ENCODE results near the gene NDUFA12. TPM values are rescaled to one million over a fixed set of nuclear protein-coding genes. Genes with fewer than 3 reads are reported as not detected.

The NDUFA12 gene
- total and polyA plus RNA-seq, 7 donors: 189 to 389 (median 254) TPM

DNA sequence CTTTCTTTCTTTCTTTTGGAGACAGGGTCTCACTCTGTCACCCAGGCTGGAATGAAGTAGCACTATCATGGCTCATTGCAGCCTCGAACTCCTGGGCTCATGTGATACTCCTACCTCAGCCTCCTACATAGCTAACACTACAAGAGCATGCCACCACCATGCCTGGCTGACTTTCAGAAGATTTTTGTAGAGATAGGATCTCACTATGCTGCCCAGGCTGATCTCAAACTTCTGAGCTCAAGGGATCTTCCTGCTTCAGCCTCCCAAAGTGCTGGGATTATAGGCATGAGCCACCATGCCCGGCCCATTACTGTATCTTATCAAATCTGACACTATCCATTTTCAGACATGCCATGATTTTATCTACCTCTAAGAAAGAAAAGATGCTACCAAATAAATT lies 31.6 kb downstream of the NDUFA12 start:
- TF ChIP-seq, protein P1, sequence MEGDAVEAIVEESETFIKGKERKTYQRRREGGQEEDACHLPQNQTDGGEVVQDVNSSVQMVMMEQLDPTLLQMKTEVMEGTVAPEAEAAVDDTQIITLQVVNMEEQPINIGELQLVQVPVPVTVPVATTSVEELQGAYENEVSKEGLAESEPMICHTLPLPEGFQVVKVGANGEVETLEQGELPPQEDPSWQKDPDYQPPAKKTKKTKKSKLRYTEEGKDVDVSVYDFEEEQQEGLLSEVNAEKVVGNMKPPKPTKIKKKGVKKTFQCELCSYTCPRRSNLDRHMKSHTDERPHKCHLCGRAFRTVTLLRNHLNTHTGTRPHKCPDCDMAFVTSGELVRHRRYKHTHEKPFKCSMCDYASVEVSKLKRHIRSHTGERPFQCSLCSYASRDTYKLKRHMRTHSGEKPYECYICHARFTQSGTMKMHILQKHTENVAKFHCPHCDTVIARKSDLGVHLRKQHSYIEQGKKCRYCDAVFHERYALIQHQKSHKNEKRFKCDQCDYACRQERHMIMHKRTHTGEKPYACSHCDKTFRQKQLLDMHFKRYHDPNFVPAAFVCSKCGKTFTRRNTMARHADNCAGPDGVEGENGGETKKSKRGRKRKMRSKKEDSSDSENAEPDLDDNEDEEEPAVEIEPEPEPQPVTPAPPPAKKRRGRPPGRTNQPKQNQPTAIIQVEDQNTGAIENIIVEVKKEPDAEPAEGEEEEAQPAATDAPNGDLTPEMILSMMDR (IDR thresholded peaks at IDR 0.05): no peak
- Histone ChIP-seq H3K4me3 (no peak overlapping the region), H3K27me3 (ENCODE audit: insufficient read depth in 3 of 3, low read length in 2 of 3) (no peaks in the 10 kb centered on the region), H3K36me3 (ENCODE audit: insufficient read depth in 1 of 2, low read depth in 1 of 2) (peaks cover 2 to 26% of the 10 kb centered on the region in 2 donors), H3K9me3 (no peaks in the 10 kb centered on the region), H3K4me1 (no peaks in the 10 kb centered on the region), H3K27ac (no peak overlapping the region)
- DNase-seq (no peak), ATAC-seq (no peak)
- intact Hi-C loops (cut with DNase I): no loop called here
- WGBS, 3 donors: 91 to 93% (median 93%) methylated on average over 2 of the region's 2 CpGs

DNA sequence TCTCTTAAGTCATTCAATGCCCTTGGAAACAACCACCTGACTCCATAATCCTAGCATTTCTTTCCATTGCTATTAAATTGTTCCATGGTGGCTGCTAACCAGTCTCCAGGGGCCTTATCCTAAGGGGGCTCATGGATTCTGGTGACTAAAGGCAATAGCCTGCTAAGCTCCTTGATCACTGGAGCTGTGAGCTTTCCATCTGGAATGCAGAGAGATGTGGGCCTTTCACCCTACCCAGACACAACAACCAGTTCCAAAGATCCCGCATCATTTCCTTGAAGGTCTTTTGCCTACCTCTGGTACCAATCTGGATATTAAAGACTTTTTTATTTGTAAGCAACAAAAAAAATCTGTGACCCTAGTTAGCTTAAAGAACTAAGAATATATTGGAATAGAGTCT lies 32.9 kb downstream of the NDUFA12 start:
- WGBS, 3 donors: 99 to 100% (median 100%) methylated on average over 1 of the region's 1 CpG
- no peaks in the 10 kb centered on the region for H3K9me3 ChIP-seq
- no peak for ATAC-seq
- DNase-seq: no peak
- TF ChIP-seq, protein P1 (IDR thresholded peaks at IDR 0.05): no peak
- H3K36me3 ChIP-seq (ENCODE audit: insufficient read depth in 1 of 2, low read depth in 1 of 2): peaks cover 2 to 26% of the 10 kb centered on the region in 2 donors
- no peak overlapping the region for H3K27ac ChIP-seq
- intact Hi-C loops (cut with DNase I): no loop called here
- no peaks in the 10 kb centered on the region for H3K4me1 ChIP-seq
- no peaks in the 10 kb centered on the region for H3K27me3 ChIP-seq (ENCODE audit: insufficient read depth in 3 of 3, low read length in 2 of 3)
- H3K4me3 ChIP-seq: no peak overlapping the region

DNA sequence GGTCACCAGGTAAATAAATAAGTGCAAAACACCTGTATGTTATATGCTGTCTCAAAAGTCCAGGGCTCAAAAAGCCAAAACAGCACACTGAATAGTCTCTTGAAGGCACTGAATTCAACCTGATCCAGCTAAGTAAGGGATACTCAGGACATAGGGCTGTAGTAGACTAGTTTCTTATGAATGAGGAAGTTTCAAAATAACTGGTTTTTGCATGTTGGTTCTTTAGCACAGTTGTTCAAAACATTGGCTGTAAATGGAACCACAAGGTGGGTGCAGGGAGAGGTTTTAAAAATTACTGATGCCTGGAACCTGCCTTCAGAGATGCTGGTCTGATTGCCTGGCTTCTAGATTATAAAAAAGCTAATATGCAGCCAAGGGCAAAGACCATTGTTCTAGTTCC lies 34.1 kb downstream of the NDUFA12 start:
- H3K4me3 ChIP-seq: no peak overlapping the region
- no peaks in the 10 kb centered on the region for H3K27me3 ChIP-seq (ENCODE audit: insufficient read depth in 3 of 3, low read length in 2 of 3)
- H3K27ac ChIP-seq: no peak overlapping the region
- DNase-seq (no peak), ATAC-seq (no peak)
- intact Hi-C loops (cut with DNase I): loop anchor here in 1 of 2 donors (10.0 kb wide), 1 partner anchor 175 kb away; no protein-coding TSS in a partner anchor
- H3K4me1 ChIP-seq: no peaks in the 10 kb centered on the region
- no peaks in the 10 kb centered on the region for H3K9me3 ChIP-seq
- peaks cover 2 to 26% of the 10 kb centered on the region in 2 donors for H3K36me3 ChIP-seq (ENCODE audit: insufficient read depth in 1 of 2, low read depth in 1 of 2)
- TF ChIP-seq, protein P1 (IDR thresholded peaks at IDR 0.05): no peak

DNA sequence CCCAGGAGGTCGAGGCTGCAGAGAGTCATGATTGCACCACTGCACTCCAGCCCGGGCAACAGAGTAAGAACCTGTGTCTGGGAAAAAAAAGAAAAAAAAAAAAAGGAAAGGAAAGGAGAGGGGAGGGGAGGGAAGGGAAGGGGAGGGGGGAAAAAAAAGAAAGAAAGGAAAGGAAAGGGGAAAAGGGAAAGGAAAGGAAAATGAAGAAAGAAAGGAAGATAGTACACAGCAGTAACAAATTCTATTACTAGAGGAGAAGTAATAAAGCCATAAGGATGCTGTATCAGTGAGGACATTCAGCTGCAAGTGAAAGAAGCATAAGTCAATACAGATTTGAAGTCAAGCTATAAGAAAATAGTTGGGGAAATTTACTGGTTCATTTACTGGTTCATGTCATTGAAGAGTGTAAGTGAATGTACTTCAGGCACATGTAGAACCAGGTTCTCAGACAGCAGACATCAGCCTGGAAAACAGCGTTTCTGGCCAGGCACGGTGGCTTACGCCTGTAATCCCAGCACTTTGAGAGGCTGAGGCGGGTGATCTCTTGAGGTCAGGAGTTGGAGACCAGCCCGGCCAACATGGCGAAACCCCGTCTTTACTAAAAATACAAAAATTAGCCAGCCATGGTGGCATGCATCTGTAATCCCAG lies 37.4 kb downstream of the NDUFA12 start:
- Histone ChIP-seq H3K27ac (no peak overlapping the region), H3K4me1 (no peaks in the 10 kb centered on the region), H3K9me3 (no peaks in the 10 kb centered on the region), H3K27me3 (ENCODE audit: insufficient read depth in 3 of 3, low read length in 2 of 3) (no peaks in the 10 kb centered on the region), H3K4me3 (no peak overlapping the region), H3K36me3 (ENCODE audit: insufficient read depth in 1 of 2, low read depth in 1 of 2) (peaks cover 2 to 17% of the 10 kb centered on the region in 2 donors)
- intact Hi-C loops (cut with DNase I): loop anchor here in 1 of 2 donors (10.0 kb wide), 1 partner anchor 171 kb away; no protein-coding TSS in a partner anchor
- no peak for DNase-seq
- 85 to 87% (median 86%) methylated on average over 9 of the region's 9 CpGs for WGBS, 3 donors
- ATAC-seq: no peak
- TF ChIP-seq, protein P1 (IDR thresholded peaks at IDR 0.05): no peak

GRCh38 chr12:94963649-94964048 lies 39.8 kb downstream of the NDUFA12 start:
- WGBS, 3 donors: 85 to 92% (median 86%) methylated on average over 7 of the region's 7 CpGs
- H3K27me3 ChIP-seq (ENCODE audit: insufficient read depth in 3 of 3, low read length in 2 of 3): no peaks in the 10 kb centered on the region
- no peaks in the 10 kb centered on the region for H3K36me3 ChIP-seq (ENCODE audit: insufficient read depth in 1 of 2, low read depth in 1 of 2)
- H3K4me1 ChIP-seq: no peaks in the 10 kb centered on the region
- DNase-seq (no peak), ATAC-seq (peak in 1 of 4 donors; percentile 49)
- intact Hi-C loops (cut with DNase I): loop anchor here in 1 of 2 donors (10.0 kb wide), 1 partner anchor 169 kb away; no protein-coding TSS in a partner anchor
- TF ChIP-seq, protein P1 (IDR thresholded peaks at IDR 0.05): no peak
- no peak overlapping the region for H3K4me3 ChIP-seq
- H3K27ac ChIP-seq: no peak overlapping the region
- H3K9me3 ChIP-seq: no peaks in the 10 kb centered on the region

All from psoas muscle (tissue), 8 donors.